Choroid plexus epithelial cell (primary cell): ENCODE results near the gene AKT1S1.

Experiments
- DNase-seq: peaks from one replicate; pipeline ENCODE4 v3.0.0-alpha.2; 2010; ENCODE audit warnings: low read depth
- H3K4me3 ChIP-seq: 2 replicates; pipeline ENCODE4 v1.5.1; 2011; ENCODE audit warnings: low read depth, mild to moderate bottlenecking, control low read depth, low read length, moderate library complexity
- CTCF ChIP-seq: conservative IDR thresholded peaks from 2 replicates; pipeline ENCODE4 v1.5.1; 2011; ENCODE audit warnings: low read depth, mild to moderate bottlenecking, control low read depth, inconsistent platforms, low read length, moderate library complexity

AKT1S1 gene

GRCh38 chr19:49843265-49843664 is 33.9 kb downstream of the AKT1S1 start:
- H3K4me3 ChIP-seq: no peak overlapping the region
- no peak for DNase-seq
- TF ChIP-seq CTCF: no peak

- TF ChIP-seq CTCF: no peak
- H3K4me3 ChIP-seq: no peak overlapping the region
- DNase-seq: no peak
Observed at GRCh38 chr19:49840736-49841249, 36.4 kb downstream of the AKT1S1 start.

- no peak for DNase-seq
- H3K4me3 ChIP-seq: no peak overlapping the region
- no peak for TF ChIP-seq CTCF
Observed at GRCh38 chr19:49840321-49840720, 36.8 kb downstream of the AKT1S1 start.

- no peak overlapping the region for H3K4me3 ChIP-seq
- TF ChIP-seq CTCF: no peak
- no peak for DNase-seq
Observed at GRCh38 chr19:49839713-49840112, 37.4 kb downstream of the AKT1S1 start.

- no peak for TF ChIP-seq CTCF
- DNase-seq: no peak
- H3K4me3 ChIP-seq: no peak overlapping the region
Observed at GRCh38 chr19:49838885-49839588, 38.1 kb downstream of the AKT1S1 start.

GRCh38 chr19:49837425-49837824 is 39.7 kb downstream of the AKT1S1 start:
- H3K4me3 ChIP-seq: no peak overlapping the region
- TF ChIP-seq CTCF: no peak

GRCh38 chr19:49837009-49837310 is 40.2 kb downstream of the AKT1S1 start:
- H3K4me3 ChIP-seq: no peak overlapping the region
- peak; percentile 73 for DNase-seq
- TF ChIP-seq CTCF: no peak

More at GRCh38 chr19:49837425-49837824, 39.7 kb downstream of the AKT1S1 start:
- no peak for DNase-seq
